Tibial nerve (tissue), 4 donors: ENCODE measurements around the gene PLCG2. TPM values are rescaled to one million over a fixed set of nuclear protein-coding genes. Genes with fewer than 3 reads are reported as not detected.

ENCODE experiments used
- DNase-seq, 2 donors: peaks; one replicate each; pipeline ENCODE4 v3.0.0-alpha.2; 2019; ENCODE audit warnings: low spot score in 2 of 2
- H3K27ac ChIP-seq, 4 donors: fragments of 200-600 bp; sonication (generic) in 3 of 4; one replicate each; pipeline ENCODE4 v1.5.1; 2017 to 2019; ENCODE audit warnings: mild to moderate bottlenecking in 1 of 4
- H3K27me3 ChIP-seq, 2 donors: fragments of 200-600 bp; sonication (generic) in 1 of 2; one replicate each; pipeline versions ENCODE4 v1.5.1 to v1.6.0; 2017 to 2019
- H3K36me3 ChIP-seq, 3 donors: fragments of 200-600 bp; sonication (generic); one replicate each; pipeline ENCODE4 v1.5.1; 2018 to 2019
- H3K4me1 ChIP-seq, 4 donors: fragments of 200-600 bp; sonication (generic) in 3 of 4; one replicate each; pipeline ENCODE4 v1.5.1; 2017 to 2019
- H3K4me3 ChIP-seq, 4 donors: fragments of 200-600 bp; sonication (generic) in 3 of 4; one replicate each; pipeline ENCODE4 v1.5.1; 2017 to 2019; ENCODE audit warnings: mild to moderate bottlenecking in 1 of 4, moderate library complexity in 1 of 4
- H3K9me3 ChIP-seq, 4 donors: fragments of 200-600 bp; sonication (generic) in 3 of 4; one replicate each; pipeline ENCODE4 v1.5.1; 2017 to 2019
- EP300 ChIP-seq, 2 donors: sonication (generic); formaldehyde crosslinking; IDR thresholded peaks; one replicate each; pipeline ENCODE4 v1.6.1; 2017; ENCODE audit warnings: antibody characterized with exemption in 2 of 2, mild to moderate bottlenecking in 1 of 2
- POLR2A ChIP-seq, 2 donors: fragments of 450-650 bp; IDR thresholded peaks; one replicate each; pipeline ENCODE4 v1.6.1; 2017; ENCODE audit warnings: antibody characterized with exemption in 2 of 2, mild to moderate bottlenecking in 2 of 2, moderate library complexity in 2 of 2
- WGBS, 2 donors: methylation state at CpG; one replicate each; pipeline ENCODE4 v1.1.5; 2018; 5-methylcytosine and 5-hydroxymethylcytosine counted together
- total RNA-seq, 4 donors: library from RNA; depleted of rRNA; stranded (reverse); fragments of >200 nt; gene quantifications; one replicate each; pipeline ENCODE4 v1.1.0, GENCODE V29; 2016
- TF ChIP-seq, protein P1 (sequence below), 5 experiments: fragments of 200-600 bp in 3 of 5; fragments of 450-650 bp in 2 of 5; sonication (generic) in 3 of 5; IDR thresholded peaks; one replicate each; pipeline ENCODE4 v1.5.1; 2016 to 2019; ENCODE audit warnings: antibody characterized with exemption in 5 of 5, mild to moderate bottlenecking in 3 of 5, moderate library complexity in 2 of 5

Gene PLCG2
- total RNA-seq, 4 donors from 2014 or later: 13.0 to 28.5 (median 18.9) TPM

GRCh38 chr16:81863630-81864352 is 84.7 kb downstream of the PLCG2 start:
- no peak overlapping the region for H3K4me3 ChIP-seq
- no peaks in the 10 kb centered on the region for H3K9me3 ChIP-seq
- peaks cover 0 to 7% (median 0%) of the 10 kb centered on the region in 4 donors for H3K4me1 ChIP-seq
- H3K27ac ChIP-seq: no peak overlapping the region
- WGBS, 2 donors: 53 to 62% methylated on average over 8 of the region's 8 CpGs
- TF ChIP-seq POLR2A (IDR thresholded peaks at IDR 0.05): no peak
- TF ChIP-seq EP300 (IDR thresholded peaks at IDR 0.05): no peak
- TF ChIP-seq, protein P1, sequence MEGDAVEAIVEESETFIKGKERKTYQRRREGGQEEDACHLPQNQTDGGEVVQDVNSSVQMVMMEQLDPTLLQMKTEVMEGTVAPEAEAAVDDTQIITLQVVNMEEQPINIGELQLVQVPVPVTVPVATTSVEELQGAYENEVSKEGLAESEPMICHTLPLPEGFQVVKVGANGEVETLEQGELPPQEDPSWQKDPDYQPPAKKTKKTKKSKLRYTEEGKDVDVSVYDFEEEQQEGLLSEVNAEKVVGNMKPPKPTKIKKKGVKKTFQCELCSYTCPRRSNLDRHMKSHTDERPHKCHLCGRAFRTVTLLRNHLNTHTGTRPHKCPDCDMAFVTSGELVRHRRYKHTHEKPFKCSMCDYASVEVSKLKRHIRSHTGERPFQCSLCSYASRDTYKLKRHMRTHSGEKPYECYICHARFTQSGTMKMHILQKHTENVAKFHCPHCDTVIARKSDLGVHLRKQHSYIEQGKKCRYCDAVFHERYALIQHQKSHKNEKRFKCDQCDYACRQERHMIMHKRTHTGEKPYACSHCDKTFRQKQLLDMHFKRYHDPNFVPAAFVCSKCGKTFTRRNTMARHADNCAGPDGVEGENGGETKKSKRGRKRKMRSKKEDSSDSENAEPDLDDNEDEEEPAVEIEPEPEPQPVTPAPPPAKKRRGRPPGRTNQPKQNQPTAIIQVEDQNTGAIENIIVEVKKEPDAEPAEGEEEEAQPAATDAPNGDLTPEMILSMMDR (IDR thresholded peaks at IDR 0.05): no peak
- DNase-seq: no peak
- H3K27me3 ChIP-seq: no peaks in the 10 kb centered on the region
- H3K36me3 ChIP-seq: no peaks in the 10 kb centered on the region

- Histone ChIP-seq H3K4me1 (peaks cover 0 to 7% (median 0%) of the 10 kb centered on the region in 4 donors), H3K4me3 (no peak overlapping the region), H3K27ac (peak overlapping the region in 1 of 4 donors; percentile 1), H3K9me3 (no peaks in the 10 kb centered on the region), H3K27me3 (no peaks in the 10 kb centered on the region), H3K36me3 (no peaks in the 10 kb centered on the region)
- WGBS, 2 donors: 39 to 41% methylated on average over 13 to 14 of the region's 14 CpGs
- TF ChIP-seq EP300 (IDR thresholded peaks at IDR 0.05) (no peak), POLR2A (IDR thresholded peaks at IDR 0.05) (no peak)
- TF ChIP-seq, protein P1 (IDR thresholded peaks at IDR 0.05): no peak
- no peak for DNase-seq
These were observed 85.7 kb downstream of the PLCG2 start for GRCh38 chr16:81864646-81865382.

DNA sequence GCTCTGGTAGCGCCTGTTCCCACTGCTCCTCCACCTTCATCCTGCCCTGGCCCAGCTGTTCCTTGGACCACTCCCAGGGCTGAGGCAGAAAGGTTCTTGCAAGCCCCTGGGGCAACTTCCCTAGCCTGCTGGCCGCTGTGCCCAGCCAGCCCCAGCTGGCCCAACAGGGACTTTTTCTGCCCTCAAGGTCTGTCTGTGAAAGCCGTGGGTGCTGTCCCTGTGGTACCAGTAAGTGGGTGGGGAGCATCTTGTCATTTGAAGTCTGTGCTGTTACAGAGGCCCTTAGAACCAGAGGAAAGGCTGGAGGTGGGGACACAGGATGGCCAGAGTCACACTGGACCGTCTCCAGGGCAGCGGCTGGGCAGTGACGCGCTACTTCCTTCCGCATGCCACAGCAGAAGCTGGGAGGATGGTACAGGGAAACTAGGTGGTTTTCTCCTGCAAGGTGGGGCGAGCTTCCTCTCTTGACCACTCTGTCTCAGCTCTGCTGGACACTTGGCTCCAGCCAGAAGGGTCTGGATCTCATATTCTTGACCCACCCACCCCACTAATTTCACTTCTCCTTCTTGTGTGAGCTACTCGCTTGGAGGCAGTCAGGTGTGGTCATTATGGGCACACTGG is 87.8 kb downstream of the PLCG2 start:
- no peak overlapping the region for H3K4me3 ChIP-seq
- TF ChIP-seq POLR2A (IDR thresholded peaks at IDR 0.05): no peak
- TF ChIP-seq, protein P1 (IDR thresholded peaks at IDR 0.05): no peak
- peak in 1 of 2 donors; percentile 57 for TF ChIP-seq EP300 (IDR thresholded peaks at IDR 0.05)
- H3K36me3 ChIP-seq: no peaks in the 10 kb centered on the region
- DNase-seq: peak in 1 of 2 donors; percentile 15
- peak overlapping the region in 3 of 4 donors; percentile 12 to 73 (median 43) for H3K27ac ChIP-seq
- no peaks in the 10 kb centered on the region for H3K27me3 ChIP-seq
- 65 to 74% methylated on average over 9 of the region's 10 CpGs for WGBS, 2 donors
- peaks cover 0 to 3% (median 0%) of the 10 kb centered on the region in 4 donors for H3K4me1 ChIP-seq
- no peaks in the 10 kb centered on the region for H3K9me3 ChIP-seq

GRCh38 chr16:81868057-81868748 is 89.1 kb downstream of the PLCG2 start:
- TF ChIP-seq, protein P1 (IDR thresholded peaks at IDR 0.05): no peak
- TF ChIP-seq POLR2A (IDR thresholded peaks at IDR 0.05): no peak
- no peak for TF ChIP-seq EP300 (IDR thresholded peaks at IDR 0.05)

More at GRCh38 chr16:81868057-81868748, 89.1 kb downstream of the PLCG2 start:
- no peaks in the 10 kb centered on the region for H3K9me3 ChIP-seq
- no peak overlapping the region for H3K4me3 ChIP-seq
- peaks cover 0 to 3% (median 0%) of the 10 kb centered on the region in 4 donors for H3K4me1 ChIP-seq
- H3K36me3 ChIP-seq: no peaks in the 10 kb centered on the region
- no peak for DNase-seq
- H3K27ac ChIP-seq: no peak overlapping the region
- 89 to 90% methylated on average over 3 of the region's 3 CpGs for WGBS, 2 donors
- no peaks in the 10 kb centered on the region for H3K27me3 ChIP-seq
